H9 (cell line): ENCODE results near the gene PGPEP1. TPM values are rescaled to one million over a fixed set of nuclear protein-coding genes. Genes with fewer than 3 reads are reported as not detected.

ENCODE experiments used
- DNase-seq: peaks from one replicate; pipeline ENCODE4 v3.0.0-alpha.2; 2017
- H2AFZ ChIP-seq: one replicate; pipeline ENCODE4 v1.6.1; 2013; ENCODE audit warnings: mild to moderate bottlenecking, low read length, control low read depth, moderate library complexity
- H2AK5ac ChIP-seq: 2 replicates; pipeline ENCODE4 v1.6.1; 2013; ENCODE audit warnings: low read length, control low read depth, mixed read lengths; ENCODE audit not compliant: insufficient read length
- H2BK120ac ChIP-seq: one replicate; pipeline ENCODE4 v1.6.1; 2013; ENCODE audit warnings: low read depth, mild to moderate bottlenecking, low read length, control low read depth, inconsistent platforms; ENCODE audit not compliant: poor library complexity, severe bottlenecking
- H2BK12ac ChIP-seq: 2 replicates; pipeline ENCODE4 v1.6.1; 2013; ENCODE audit warnings: low read length, control low read depth, mixed read lengths, low read depth; ENCODE audit not compliant: insufficient read length
- H2BK15ac ChIP-seq: 2 replicates; pipeline ENCODE4 v1.6.1; 2013; ENCODE audit warnings: low read depth, low read length, control low read depth
- H2BK20ac ChIP-seq: one replicate; pipeline ENCODE4 v1.6.1; 2013; ENCODE audit warnings: low read depth, mild to moderate bottlenecking, low read length, control low read depth, inconsistent platforms; ENCODE audit not compliant: poor library complexity, severe bottlenecking
- H2BK5ac ChIP-seq: 2 replicates; pipeline ENCODE4 v1.6.1; 2013; ENCODE audit warnings: low read length, control low read depth, mixed read lengths; ENCODE audit not compliant: insufficient read length
- H3K14ac ChIP-seq: 2 replicates; pipeline ENCODE4 v1.6.1; 2013; ENCODE audit warnings: low read length, control low read depth; ENCODE audit not compliant: insufficient read depth
- H3K18ac ChIP-seq: 2 replicates; pipeline ENCODE4 v1.6.1; 2013; ENCODE audit warnings: low read depth, mild to moderate bottlenecking, mixed read lengths, low read length, control low read depth; ENCODE audit not compliant: insufficient read length
- H3K23ac ChIP-seq: 2 replicates; pipeline ENCODE4 v1.6.1; 2013; ENCODE audit warnings: low read length, control low read depth, mixed read lengths, low read depth; ENCODE audit not compliant: insufficient read length
- H3K23me2 ChIP-seq: 2 replicates; pipeline ENCODE4 v1.6.1; 2013; ENCODE audit warnings: low read depth, mild to moderate bottlenecking, mixed read lengths, low read length, control low read depth; ENCODE audit not compliant: insufficient read length, poor library complexity, severe bottlenecking
- H3K27ac ChIP-seq: 2 replicates; pipeline ENCODE4 v1.5.1; 2013; ENCODE audit warnings: low read length, control low read depth, mixed read lengths, low read depth; ENCODE audit not compliant: insufficient read length
- H3K27me3 ChIP-seq: 2 replicates; pipeline ENCODE4 v1.6.1; 2013; ENCODE audit warnings: low read length, control low read depth, inconsistent platforms; ENCODE audit not compliant: insufficient read depth
- H3K4ac ChIP-seq: 2 replicates; pipeline ENCODE4 v1.6.1; 2013; ENCODE audit warnings: low read depth, mild to moderate bottlenecking, control low read depth, inconsistent platforms, low read length, moderate library complexity
- H3K4me1 ChIP-seq: 2 replicates; pipeline ENCODE4 v1.6.1; 2013; ENCODE audit warnings: low read length, control low read depth, inconsistent platforms; ENCODE audit not compliant: insufficient read depth
- H3K4me2 ChIP-seq: 2 replicates; pipeline ENCODE4 v1.6.1; 2013; ENCODE audit warnings: low read length, control low read depth, mixed read lengths; ENCODE audit not compliant: insufficient read length, insufficient read depth
- H3K56ac ChIP-seq: 2 replicates; pipeline ENCODE4 v1.6.1; 2013; ENCODE audit warnings: low read depth, mild to moderate bottlenecking, mixed read lengths, low read length, control low read depth; ENCODE audit not compliant: insufficient read length
- H3K79me1 ChIP-seq: 2 replicates; pipeline ENCODE4 v1.6.1; 2013; ENCODE audit warnings: low read depth, mild to moderate bottlenecking, moderate library complexity, low read length, control low read depth, inconsistent platforms; ENCODE audit not compliant: insufficient read depth, poor library complexity, severe bottlenecking
- H3K79me2 ChIP-seq: 2 replicates; pipeline ENCODE4 v1.6.1; 2013; ENCODE audit warnings: low read length, control low read depth, inconsistent platforms; ENCODE audit not compliant: insufficient read depth
- H3K9ac ChIP-seq: 2 replicates; pipeline ENCODE4 v1.6.1; 2013; ENCODE audit warnings: low read length, control low read depth, mixed read lengths; ENCODE audit not compliant: insufficient read length; ENCODE audit errors: extremely low read depth
- H3K9me3 ChIP-seq: one replicate; pipeline ENCODE4 v1.6.1; 2013; ENCODE audit warnings: low read depth, low read length, inconsistent platforms; ENCODE audit not compliant: control insufficient read depth
- H3T11ph ChIP-seq: one replicate; pipeline ENCODE4 v1.6.1; 2013; ENCODE audit warnings: mild to moderate bottlenecking, low read length, control low read depth, inconsistent platforms
- H4K20me1 ChIP-seq: one replicate; pipeline ENCODE4 v1.6.1; 2013; ENCODE audit not compliant: control insufficient read depth, insufficient read length, insufficient read depth
- H4K5ac ChIP-seq: 2 replicates; pipeline ENCODE4 v1.6.1; 2013; ENCODE audit warnings: low read depth, mild to moderate bottlenecking, mixed read lengths, low read length, control low read depth; ENCODE audit not compliant: insufficient read length
- H4K8ac ChIP-seq: replicated peaks from 2 replicates; pipeline ENCODE4 v1.6.1; 2013; ENCODE audit warnings: low read length, control low read depth, mixed read lengths, low read depth; ENCODE audit not compliant: insufficient read length
- H4K91ac ChIP-seq: 2 replicates; pipeline ENCODE4 v1.6.1; 2013; ENCODE audit warnings: low read depth, mild to moderate bottlenecking, moderate library complexity, mixed read lengths, low read length, control low read depth; ENCODE audit not compliant: insufficient read length
- H3K27ac Mint-ChIP-seq, 3 experiments: 2 replicates in 2 of 3; 3 replicates in 1 of 3; pipeline ENCODE4 v1.8.0; 2020 to 2021; ENCODE audit warnings: mixed read lengths in 3 of 3, mild to moderate bottlenecking in 1 of 3, moderate library complexity in 1 of 3
- H3K27me3 Mint-ChIP-seq: 2 replicates; pipeline ENCODE4 v1.8.0; 2021; ENCODE audit warnings: low read depth, mild to moderate bottlenecking, moderate library complexity, mixed read lengths
- H3K36me3 Mint-ChIP-seq, 3 experiments: 2 replicates in 2 of 3; 3 replicates in 1 of 3; pipeline ENCODE4 v1.8.0; 2020 to 2021; ENCODE audit warnings: low read depth in 3 of 3, mixed read lengths in 3 of 3; ENCODE audit not compliant: insufficient read depth in 1 of 3
- H3K4me1 Mint-ChIP-seq, 2 experiments: 2 replicates each; pipeline ENCODE4 v1.8.0; 2020; ENCODE audit warnings: mixed read lengths in 2 of 2
- H3K4me3 Mint-ChIP-seq, 2 experiments: 2 replicates in 1 of 2; 3 replicates in 1 of 2; pipeline ENCODE4 v1.8.0; 2020 to 2021; ENCODE audit warnings: mild to moderate bottlenecking in 2 of 2, mixed read lengths in 2 of 2, moderate library complexity in 1 of 2
- H3K9me3 Mint-ChIP-seq, 2 experiments: 2 replicates in 1 of 2; 3 replicates in 1 of 2; pipeline ENCODE4 v1.8.0; 2020; ENCODE audit warnings: mild to moderate bottlenecking in 2 of 2, mixed read lengths in 2 of 2, moderate library complexity in 1 of 2
- WGBS: extraction: QIAGEN DNeasy Blood & Tissue Kit; methylation state at CpG from one replicate; pipeline ENCODE4 v1.1.7; 2013; ENCODE audit warnings: missing lambda C conversion rate, low lambda C conversion rate, mixed read lengths; ENCODE audit not compliant: insufficient read length; ENCODE audit errors: extremely low coverage; 5-methylcytosine and 5-hydroxymethylcytosine counted together
- total RNA-seq: library from RNA; stranded (reverse); gene quantifications from 2 replicates; pipeline ENCODE4 v1.2.1, GENCODE V29; 2021
- TF ChIP-seq, protein P1 (sequence below): fragments of 200-600 bp; sonication (generic); conservative IDR thresholded peaks from 3 replicates; pipeline ENCODE4 v1.8.0; 2021; ENCODE audit warnings: antibody characterized with exemption, mild to moderate bottlenecking

PGPEP1 gene
- total RNA-seq, 1 experiment from 2014 or later: 64.8 TPM

GRCh38 chr19:18292810-18293641, 47.4 kb upstream of the PGPEP1 start:
- no peaks in the 10 kb centered on the region for H4K20me1 ChIP-seq
- no peak overlapping the region for H3K23ac ChIP-seq
- H3K27ac Mint-ChIP-seq: peak overlapping the region; percentile 33 to 98 (median 91); a peak in 6 of 7 replicates
- H3K4ac ChIP-seq: no peak overlapping the region
- no peak overlapping the region for H2BK20ac ChIP-seq
- H3K9ac ChIP-seq: no peak overlapping the region
- peak overlapping the region; percentile 81 to 90 for H3K4me3 Mint-ChIP-seq
- no peaks in the 10 kb centered on the region for H3K27me3 ChIP-seq
- H2AFZ ChIP-seq: no peak overlapping the region
- peaks cover 5% of the 10 kb centered on the region; the same call in 1 of the 2 replicates for H3K4me1 ChIP-seq
- no peak overlapping the region for H4K5ac ChIP-seq
- no peak overlapping the region for H3T11ph ChIP-seq
- DNase-seq: peak; percentile 96
- no peak overlapping the region for H4K91ac ChIP-seq
- H3K27me3 Mint-ChIP-seq: peaks cover 5% of the 10 kb centered on the region
- no peak overlapping the region for H2BK5ac ChIP-seq
- no CpG with 5 or more reads among the region's 31 CpGs for WGBS
- H2AK5ac ChIP-seq: no peak overlapping the region
- H3K4me2 ChIP-seq: peak overlapping the region; percentile 76
- H3K79me2 ChIP-seq: no peaks in the 10 kb centered on the region; the same call in 1 of the 2 replicates
- TF ChIP-seq, protein P1, sequence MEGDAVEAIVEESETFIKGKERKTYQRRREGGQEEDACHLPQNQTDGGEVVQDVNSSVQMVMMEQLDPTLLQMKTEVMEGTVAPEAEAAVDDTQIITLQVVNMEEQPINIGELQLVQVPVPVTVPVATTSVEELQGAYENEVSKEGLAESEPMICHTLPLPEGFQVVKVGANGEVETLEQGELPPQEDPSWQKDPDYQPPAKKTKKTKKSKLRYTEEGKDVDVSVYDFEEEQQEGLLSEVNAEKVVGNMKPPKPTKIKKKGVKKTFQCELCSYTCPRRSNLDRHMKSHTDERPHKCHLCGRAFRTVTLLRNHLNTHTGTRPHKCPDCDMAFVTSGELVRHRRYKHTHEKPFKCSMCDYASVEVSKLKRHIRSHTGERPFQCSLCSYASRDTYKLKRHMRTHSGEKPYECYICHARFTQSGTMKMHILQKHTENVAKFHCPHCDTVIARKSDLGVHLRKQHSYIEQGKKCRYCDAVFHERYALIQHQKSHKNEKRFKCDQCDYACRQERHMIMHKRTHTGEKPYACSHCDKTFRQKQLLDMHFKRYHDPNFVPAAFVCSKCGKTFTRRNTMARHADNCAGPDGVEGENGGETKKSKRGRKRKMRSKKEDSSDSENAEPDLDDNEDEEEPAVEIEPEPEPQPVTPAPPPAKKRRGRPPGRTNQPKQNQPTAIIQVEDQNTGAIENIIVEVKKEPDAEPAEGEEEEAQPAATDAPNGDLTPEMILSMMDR: no peak
- H3K18ac ChIP-seq: peak overlapping the region; percentile 1
- peaks cover 35 to 48% of the 10 kb centered on the region in 2 experiments for H3K4me1 Mint-ChIP-seq
- no peaks in the 10 kb centered on the region; a peak in 2 of 7 replicates for H3K36me3 Mint-ChIP-seq
- H3K56ac ChIP-seq: no peak overlapping the region
- peaks cover 9% of the 10 kb centered on the region for H3K23me2 ChIP-seq
- no peaks in the 10 kb centered on the region for H3K79me1 ChIP-seq
- H2BK120ac ChIP-seq: no peak overlapping the region
- no peak overlapping the region for H4K8ac ChIP-seq
- no peaks in the 10 kb centered on the region for H3K9me3 ChIP-seq
- no peak overlapping the region for H2BK12ac ChIP-seq
- no peak overlapping the region for H2BK15ac ChIP-seq
- no peak overlapping the region for H3K14ac ChIP-seq
- peak overlapping the region; percentile 31 for H3K27ac ChIP-seq
- no peaks in the 10 kb centered on the region; a peak in 2 of 5 replicates for H3K9me3 Mint-ChIP-seq
